AG09319 (cell line): ENCODE data around the gene CDS1.
"Not testable (repeated sequence)": the region's sequence is repeated elsewhere in the genome, so short reads cannot be mapped to it uniquely, and the experiment has no call there.

Experiments
- DNase-seq: peaks from one replicate; pipeline ENCODE4 v3.0.0-alpha.2; 2010; ENCODE audit warnings: low read depth; ENCODE audit errors: extremely low read depth
- CTCF ChIP-seq: IDR thresholded peaks from 2 replicates; pipeline ENCODE4 v1.5.1; 2011; ENCODE audit warnings: low read depth, mild to moderate bottlenecking, inconsistent platforms, low read length, moderate library complexity

Gene CDS1

GRCh38 chr4:84651499-84651898 is 68.6 kb downstream of the CDS1 start:
- DNase-seq = no peak
- no peak for TF ChIP-seq CTCF

GRCh38 chr4:84652478-84652877 is 69.6 kb downstream of the CDS1 start:
- no peak for DNase-seq
- no peak for TF ChIP-seq CTCF

- no peak for TF ChIP-seq CTCF
Observed at GRCh38 chr4:84660606-84661005, 77.7 kb downstream of the CDS1 start.

GRCh38 chr4:84661191-84661939 is 78.4 kb downstream of the CDS1 start:
- no peak for DNase-seq
- no peak for TF ChIP-seq CTCF

More at GRCh38 chr4:84660606-84661005, 77.7 kb downstream of the CDS1 start:
- DNase-seq = no peak

- DNase-seq = not testable (repeated sequence)
Observed at GRCh38 chr4:84664767-84665166, 81.8 kb downstream of the CDS1 start.

GRCh38 chr4:84666439-84666838 is 83.5 kb downstream of the CDS1 start:
- no peak for DNase-seq
- no peak for TF ChIP-seq CTCF

- no peak for TF ChIP-seq CTCF
- no peak for DNase-seq
Observed at GRCh38 chr4:84669201-84669600, 86.3 kb downstream of the CDS1 start.

GRCh38 chr4:84672177-84672576 is 89.2 kb downstream of the CDS1 start:
- no peak for TF ChIP-seq CTCF
- DNase-seq = no peak
